Fibroblast of mammary gland (primary cell): ENCODE data around the gene PIMREG.

ENCODE experiments used
- DNase-seq: peaks from one replicate; pipeline ENCODE4 v3.0.0-alpha.2; 2010; ENCODE audit warnings: low read depth
- H3K4me3 ChIP-seq: 2 replicates; pipeline ENCODE4 v1.5.1; 2011; ENCODE audit warnings: low read depth, mild to moderate bottlenecking, low read length, moderate library complexity; ENCODE audit not compliant: control insufficient read depth
- CTCF ChIP-seq: conservative IDR thresholded peaks from 2 replicates; pipeline ENCODE4 v1.5.1; 2011; ENCODE audit warnings: low read depth, low read length, inconsistent platforms; ENCODE audit not compliant: control insufficient read depth, insufficient read depth

Gene PIMREG

GRCh38 chr17:6491071-6491700 is 46.9 kb downstream of the PIMREG start:
- no peak overlapping the region for H3K4me3 ChIP-seq
- DNase-seq, result no peak
- no peak for TF ChIP-seq CTCF

- no peak overlapping the region for H3K4me3 ChIP-seq
- no peak for TF ChIP-seq CTCF
- DNase-seq, result no peak
Measured at GRCh38 chr17:6492892-6493674, 48.8 kb downstream of the PIMREG start.

GRCh38 chr17:6494239-6494941 is 50.1 kb downstream of the PIMREG start:
- H3K4me3 ChIP-seq, result no peak overlapping the region
- no peak for TF ChIP-seq CTCF
- DNase-seq, result no peak

- no peak for DNase-seq
- H3K4me3 ChIP-seq, result no peak overlapping the region
- no peak for TF ChIP-seq CTCF
Measured at GRCh38 chr17:6495450-6496115, 51.3 kb downstream of the PIMREG start.

GRCh38 chr17:6496116-6496481 is 51.8 kb downstream of the PIMREG start:
- H3K4me3 ChIP-seq, result no peak overlapping the region
- no peak for DNase-seq
- TF ChIP-seq CTCF, result no peak

GRCh38 chr17:6496640-6497441 is 52.6 kb downstream of the PIMREG start:
- TF ChIP-seq CTCF, result no peak
- H3K4me3 ChIP-seq, result no peak overlapping the region
- no peak for DNase-seq
